Measurements from ENCODE around the gene PNKD.
A peak's percentile ranks its signal among the peaks of the same experiment; 100 is the strongest.

The PNKD gene

DNA sequence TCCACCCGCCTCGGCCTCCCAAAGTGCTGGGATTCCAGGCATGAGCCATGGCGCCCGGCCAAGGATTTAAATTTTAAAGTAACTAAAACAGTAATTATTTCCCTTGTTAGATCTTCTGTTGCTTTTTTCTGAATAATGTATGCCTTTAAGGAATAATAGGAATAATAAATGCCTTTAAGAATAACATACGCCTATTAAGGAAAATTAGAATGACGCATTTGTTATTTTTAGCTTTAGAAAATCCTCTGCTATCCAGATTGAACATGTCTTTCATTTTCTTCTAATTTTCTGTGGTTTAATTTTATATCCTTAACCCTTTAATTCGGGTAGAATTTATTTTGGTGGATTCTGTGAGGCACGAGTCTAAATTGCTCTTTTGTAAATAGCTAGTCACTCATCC is 45.1 kb downstream of the PNKD start:
- no peak overlapping the region for H3K4me3 ChIP-seq (ENCODE audit: low read depth, low read length)
- TF ChIP-seq, protein P1, sequence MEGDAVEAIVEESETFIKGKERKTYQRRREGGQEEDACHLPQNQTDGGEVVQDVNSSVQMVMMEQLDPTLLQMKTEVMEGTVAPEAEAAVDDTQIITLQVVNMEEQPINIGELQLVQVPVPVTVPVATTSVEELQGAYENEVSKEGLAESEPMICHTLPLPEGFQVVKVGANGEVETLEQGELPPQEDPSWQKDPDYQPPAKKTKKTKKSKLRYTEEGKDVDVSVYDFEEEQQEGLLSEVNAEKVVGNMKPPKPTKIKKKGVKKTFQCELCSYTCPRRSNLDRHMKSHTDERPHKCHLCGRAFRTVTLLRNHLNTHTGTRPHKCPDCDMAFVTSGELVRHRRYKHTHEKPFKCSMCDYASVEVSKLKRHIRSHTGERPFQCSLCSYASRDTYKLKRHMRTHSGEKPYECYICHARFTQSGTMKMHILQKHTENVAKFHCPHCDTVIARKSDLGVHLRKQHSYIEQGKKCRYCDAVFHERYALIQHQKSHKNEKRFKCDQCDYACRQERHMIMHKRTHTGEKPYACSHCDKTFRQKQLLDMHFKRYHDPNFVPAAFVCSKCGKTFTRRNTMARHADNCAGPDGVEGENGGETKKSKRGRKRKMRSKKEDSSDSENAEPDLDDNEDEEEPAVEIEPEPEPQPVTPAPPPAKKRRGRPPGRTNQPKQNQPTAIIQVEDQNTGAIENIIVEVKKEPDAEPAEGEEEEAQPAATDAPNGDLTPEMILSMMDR (IDR thresholded peaks at IDR 0.05; ENCODE audit: low read depth, low read length) = no peak

DNA sequence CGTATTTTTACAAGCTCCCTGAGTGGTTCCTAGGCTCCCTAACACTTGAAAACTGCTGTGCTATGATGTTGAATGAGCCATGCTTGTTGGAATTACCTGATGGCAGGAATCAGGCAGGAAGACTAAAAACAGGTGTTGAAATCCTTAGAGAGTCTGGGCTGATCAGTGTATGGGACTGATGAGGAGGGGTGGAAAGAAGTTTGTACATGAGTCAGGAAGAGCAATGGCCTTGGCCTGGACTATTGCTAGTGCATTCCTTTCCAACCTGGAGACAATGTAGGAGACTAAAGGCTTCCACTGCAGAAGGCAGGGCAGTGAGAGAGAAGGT is 46.9 kb downstream of the PNKD start:
- H3K4me3 ChIP-seq (ENCODE audit: low read depth, low read length) = no peak overlapping the region
- TF ChIP-seq, protein P1 (IDR thresholded peaks at IDR 0.05; ENCODE audit: low read depth, low read length) = no peak

DNA sequence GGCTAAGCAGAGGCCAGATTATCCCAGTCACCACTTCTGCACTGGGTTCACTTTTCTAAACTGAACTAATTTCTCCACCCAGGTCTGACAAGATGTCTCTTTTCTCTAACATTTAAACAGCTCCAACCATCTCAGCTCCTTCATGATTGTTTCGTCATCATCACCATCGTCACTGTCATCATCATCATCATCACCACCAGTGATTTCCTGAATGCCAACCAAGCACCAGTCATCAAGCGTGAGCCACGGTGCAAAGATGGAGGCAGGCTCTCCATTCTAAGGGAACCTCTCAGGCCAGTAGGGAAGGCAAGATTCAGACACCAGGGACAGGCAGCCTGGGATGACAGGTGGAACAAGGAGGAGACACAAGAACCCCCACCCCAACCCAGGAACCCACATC is 47.5 kb downstream of the PNKD start:
- TF ChIP-seq, protein P1 (IDR thresholded peaks at IDR 0.05; ENCODE audit: low read depth, low read length) = no peak
- no peak overlapping the region for H3K4me3 ChIP-seq (ENCODE audit: low read depth, low read length)

DNA sequence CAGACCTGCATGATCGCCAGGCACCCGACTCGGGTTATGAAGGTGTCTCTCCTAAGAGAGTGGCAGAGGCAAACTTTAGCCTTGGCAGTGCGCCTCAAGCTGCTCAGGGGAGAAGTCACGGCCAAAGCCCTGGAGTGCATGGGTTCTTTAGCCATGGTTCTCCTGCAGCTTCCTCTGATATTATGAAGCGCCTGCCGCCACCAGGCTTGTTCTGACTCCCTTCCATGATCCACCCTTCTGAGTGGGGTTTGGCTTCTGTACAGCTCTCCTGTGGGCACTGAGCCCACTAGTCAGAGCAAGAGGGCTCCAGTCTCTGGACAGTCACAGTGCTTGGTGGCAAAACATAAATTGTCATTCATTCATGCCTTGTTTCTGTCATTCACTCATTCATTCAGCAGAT is 47.9 kb downstream of the PNKD start:
- TF ChIP-seq, protein P1 (IDR thresholded peaks at IDR 0.05; ENCODE audit: low read depth, low read length) = no peak
- H3K4me3 ChIP-seq (ENCODE audit: low read depth, low read length) = no peak overlapping the region

DNA sequence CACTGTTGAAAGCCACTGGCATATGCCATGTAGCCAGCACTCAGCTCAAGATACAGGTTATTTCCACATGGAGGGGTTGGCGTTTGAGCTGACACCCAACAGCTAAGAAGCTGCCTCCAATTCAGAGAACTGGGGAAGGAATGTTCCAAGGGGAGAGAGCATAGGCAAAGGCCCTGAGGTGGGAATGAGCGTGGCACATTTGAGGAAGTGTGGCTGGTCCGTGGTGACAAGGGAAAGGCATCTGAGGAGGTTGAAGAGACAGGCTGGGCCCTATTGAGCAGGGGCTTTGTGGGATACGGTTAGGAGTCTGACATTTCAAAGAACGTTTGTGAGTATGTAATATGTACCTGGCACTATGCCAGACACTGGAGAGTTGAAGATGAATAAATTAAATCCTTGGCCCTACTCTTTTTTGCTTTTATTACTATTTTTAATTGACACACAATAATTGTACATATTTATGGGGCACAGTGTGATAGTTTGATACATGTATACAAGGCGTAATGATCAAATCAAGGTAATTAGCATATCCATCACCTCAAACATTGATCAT is 49.6 kb downstream of the PNKD start:
- TF ChIP-seq, protein P1 (IDR thresholded peaks at IDR 0.05; ENCODE audit: low read depth, low read length) = no peak

DNA sequence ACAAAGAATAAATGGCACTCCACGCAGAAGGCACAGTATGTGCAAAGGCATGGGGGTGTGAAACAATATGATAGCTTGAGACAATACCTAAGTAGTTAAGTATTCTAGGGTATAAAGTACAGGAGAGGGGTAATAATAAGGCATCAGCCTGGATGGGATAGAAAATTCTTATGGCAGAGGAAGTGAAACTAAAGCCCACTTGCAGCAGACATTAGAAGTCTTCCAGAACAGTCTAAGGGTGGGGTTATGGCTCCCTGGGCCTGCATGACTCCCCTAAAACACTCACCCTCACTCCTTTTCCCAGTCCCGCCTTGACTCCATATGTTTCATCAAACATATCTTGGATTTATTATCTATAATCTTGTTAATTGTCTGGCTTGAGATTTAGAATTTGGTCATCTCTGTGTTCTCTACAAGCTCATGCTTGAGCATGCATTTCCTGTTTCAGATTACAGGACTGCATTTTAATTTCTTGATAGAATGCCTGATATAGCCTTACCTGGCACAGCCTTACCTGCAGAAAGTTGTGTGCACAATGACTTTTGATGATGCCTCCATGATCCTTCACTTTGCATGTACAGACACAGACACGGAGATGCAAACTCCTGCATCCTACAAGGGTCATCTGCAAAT is 50.5 kb downstream of the PNKD start:
- TF ChIP-seq, protein P1 (IDR thresholded peaks at IDR 0.05; ENCODE audit: low read depth, low read length) = no peak
- H3K4me3 ChIP-seq (ENCODE audit: low read depth, low read length) = no peak overlapping the region

More for the DNA sequence above, 49.6 kb downstream of the PNKD start:
- no peak overlapping the region for H3K4me3 ChIP-seq (ENCODE audit: low read depth, low read length)

DNA sequence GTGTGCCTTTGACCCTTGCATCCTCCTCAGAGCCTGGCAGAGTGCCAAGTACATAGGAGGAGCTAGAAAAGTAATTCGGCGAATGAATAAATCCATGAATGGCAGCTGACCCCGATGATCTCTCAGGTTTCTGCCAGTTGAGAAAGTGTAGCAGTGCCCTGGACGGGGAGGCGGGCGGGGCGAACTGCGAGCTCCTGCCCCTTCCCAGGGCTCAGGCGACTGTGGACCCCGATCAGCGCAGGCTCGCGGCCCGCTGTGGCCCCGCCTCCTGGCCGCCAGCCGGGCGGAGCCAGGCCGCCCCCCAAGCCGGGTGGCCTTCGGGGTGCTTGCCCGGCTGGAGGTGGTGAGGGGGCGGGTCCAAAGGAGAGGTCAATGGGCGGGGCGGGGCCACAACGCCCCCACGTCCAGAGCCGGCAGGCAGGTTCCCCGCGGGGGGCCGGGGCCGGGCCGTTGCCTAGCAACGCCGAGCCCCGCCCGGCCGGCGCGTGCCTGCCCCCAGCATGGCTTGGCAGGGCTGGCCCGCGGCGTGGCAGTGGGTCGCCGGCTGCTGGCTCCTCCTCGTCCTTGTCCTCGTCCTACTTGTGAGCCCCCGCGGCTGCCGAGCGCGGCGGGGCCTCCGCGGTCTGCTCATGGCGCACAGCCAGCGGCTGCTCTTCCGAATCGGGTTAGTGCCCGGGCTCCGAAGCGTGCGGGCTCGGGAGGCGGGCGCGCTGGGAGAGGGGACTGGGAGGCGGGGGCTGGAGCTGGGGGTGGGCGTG is 52.6 kb downstream of the PNKD start:
- TF ChIP-seq, protein P1 (IDR thresholded peaks at IDR 0.05; ENCODE audit: low read depth, low read length) = no peak
- peak overlapping the region; percentile 67 for H3K4me3 ChIP-seq (ENCODE audit: low read depth, low read length)
